Globus pallidus (tissue), 1 donor: ENCODE results near the gene CANT1.

Experiments used
- DNase-seq: peaks from one replicate; pipeline ENCODE4 v3.0.0-alpha.2; 2015; ENCODE audit warnings: low spot score

CANT1 gene

GRCh38 chr17:79009397-79010303, at the start of gene CANT1:
Gene CANT1, minus strand, starts transcription at chr17:79009764. Its CDS starts 12,142 bp downstream, at chr17:78997622.
- peak; percentile 79 for DNase-seq

- DNase-seq, result no peak
These were observed 48.3 kb upstream of the CANT1 start for GRCh38 chr17:79057737-79058385.

- no peak for DNase-seq
These were observed 45.6 kb upstream of the CANT1 start for GRCh38 chr17:79055197-79055596.

GRCh38 chr17:79054200-79054960, 44.8 kb upstream of the CANT1 start:
- no peak for DNase-seq

- DNase-seq, result no peak
These were observed 43.8 kb upstream of the CANT1 start for GRCh38 chr17:79053251-79053925.

- DNase-seq, result no peak
These were observed 42.6 kb upstream of the CANT1 start for GRCh38 chr17:79052131-79052530.

GRCh38 chr17:79051306-79051705, 41.7 kb upstream of the CANT1 start:
- no peak for DNase-seq

- no peak for DNase-seq
These were observed 41.0 kb upstream of the CANT1 start for GRCh38 chr17:79050551-79050950.

GRCh38 chr17:79049821-79050220, 40.3 kb upstream of the CANT1 start:
- DNase-seq, result no peak

GRCh38 chr17:79048826-79049755, 39.5 kb upstream of the CANT1 start:
- DNase-seq, result no peak

- no peak for DNase-seq
These were observed 38.6 kb upstream of the CANT1 start for GRCh38 chr17:79047923-79048825.

- DNase-seq, result no peak
These were observed 37.8 kb upstream of the CANT1 start for GRCh38 chr17:79047291-79047920.

- DNase-seq, result no peak
These were observed 37.3 kb upstream of the CANT1 start for GRCh38 chr17:79046916-79047280.

- no peak for DNase-seq
These were observed 36.8 kb upstream of the CANT1 start for GRCh38 chr17:79046197-79046915.

GRCh38 chr17:79045842-79046196, 36.3 kb upstream of the CANT1 start:
- DNase-seq, result peak; percentile 63

GRCh38 chr17:79045001-79045729, 35.6 kb upstream of the CANT1 start:
- DNase-seq, result no peak

- no peak for DNase-seq
These were observed 34.9 kb upstream of the CANT1 start for GRCh38 chr17:79044462-79044861.

- no peak for DNase-seq
These were observed 34.4 kb upstream of the CANT1 start for GRCh38 chr17:79043931-79044320.
